Stimulated activated naive B cell treated with anti-CD40 and anti-IgM and Interleukin-4, amounts not matched to agents 10 μg/mL and 1 μg/mL and 100 μg/mL, for 72 hours (primary cell): ENCODE results near the gene EPAS1.

Experiments
- ATAC-seq, 2 donors: fragments of 150-1000 bp; cut with Tn5 transposase; replicated peaks; 2 replicates each; pipeline ENCODE4 v1.10.0; 2021; ENCODE audit warnings: moderate library complexity in 1 of 2
- DNase-seq: peaks from one replicate; pipeline ENCODE4 v3.0.0; 2021
- H3K27ac Mint-ChIP-seq: one replicate; pipeline ENCODE4 v1.8.0; 2022; ENCODE audit warnings: mild to moderate bottlenecking, mixed read lengths
- H3K27me3 Mint-ChIP-seq, 2 donors: one replicate each; pipeline ENCODE4 v1.8.0; 2022; ENCODE audit warnings: mixed read lengths in 2 of 2
- H3K36me3 Mint-ChIP-seq, 2 donors: one replicate each; pipeline ENCODE4 v1.8.0; 2022; ENCODE audit warnings: mixed read lengths in 2 of 2, mild to moderate bottlenecking in 1 of 2
- H3K4me1 Mint-ChIP-seq, 2 donors: one replicate each; pipeline ENCODE4 v1.8.0; 2022; ENCODE audit warnings: mixed read lengths in 2 of 2, mild to moderate bottlenecking in 1 of 2
- H3K4me3 Mint-ChIP-seq, 2 donors: one replicate each; pipeline ENCODE4 v1.8.0; 2022; ENCODE audit warnings: mild to moderate bottlenecking in 2 of 2, mixed read lengths in 2 of 2, moderate library complexity in 1 of 2
- H3K9me3 Mint-ChIP-seq, 2 donors: one replicate each; pipeline ENCODE4 v1.8.0; 2022; ENCODE audit warnings: mixed read lengths in 2 of 2, mild to moderate bottlenecking in 1 of 2

Gene EPAS1

GRCh38 chr2:46266134-46266533 lies 31.1 kb upstream of the EPAS1 start:
- Mint-ChIP-seq H3K4me3 (no peak overlapping the region), H3K4me1 (peaks cover 2 to 11% of the 10 kb centered on the region in 2 donors), H3K27ac (no peak overlapping the region), H3K36me3 (no peaks in the 10 kb centered on the region), H3K9me3 (no peaks in the 10 kb centered on the region), H3K27me3 (peaks cover 0 to 6% of the 10 kb centered on the region in 2 donors)
- DNase-seq: no peak
- no peak for ATAC-seq

- Mint-ChIP-seq H3K4me3 (no peak overlapping the region), H3K27ac (no peak overlapping the region), H3K27me3 (peaks cover 0 to 11% of the 10 kb centered on the region in 2 donors), H3K4me1 (peaks cover 2 to 11% of the 10 kb centered on the region in 2 donors), H3K9me3 (no peaks in the 10 kb centered on the region), H3K36me3 (no peaks in the 10 kb centered on the region)
- ATAC-seq (no peak), DNase-seq (no peak)
Measured at GRCh38 chr2:46267616-46268015, 29.6 kb upstream of the EPAS1 start.

GRCh38 chr2:46268196-46268595 lies 29.0 kb upstream of the EPAS1 start:
- no peak overlapping the region for H3K27ac Mint-ChIP-seq
- H3K36me3 Mint-ChIP-seq: no peaks in the 10 kb centered on the region
- ATAC-seq: peak; percentile 38 to 65
- no peaks in the 10 kb centered on the region for H3K9me3 Mint-ChIP-seq
- H3K4me3 Mint-ChIP-seq: no peak overlapping the region
- peaks cover 0 to 10% of the 10 kb centered on the region in 2 donors for H3K27me3 Mint-ChIP-seq
- DNase-seq: no peak
- H3K4me1 Mint-ChIP-seq: peaks cover 2 to 11% of the 10 kb centered on the region in 2 donors

GRCh38 chr2:46269001-46269400 lies 28.2 kb upstream of the EPAS1 start:
- H3K27me3 Mint-ChIP-seq: peaks cover 0 to 5% of the 10 kb centered on the region in 2 donors
- H3K4me3 Mint-ChIP-seq: no peak overlapping the region
- H3K4me1 Mint-ChIP-seq: peaks cover 2 to 11% of the 10 kb centered on the region in 2 donors
- H3K9me3 Mint-ChIP-seq: no peaks in the 10 kb centered on the region
- H3K27ac Mint-ChIP-seq: no peak overlapping the region
- ATAC-seq (no peak), DNase-seq (no peak)
- H3K36me3 Mint-ChIP-seq: no peaks in the 10 kb centered on the region

- H3K4me1 Mint-ChIP-seq: peaks cover 2 to 11% of the 10 kb centered on the region in 2 donors
- no peaks in the 10 kb centered on the region for H3K9me3 Mint-ChIP-seq
- ATAC-seq (no peak), DNase-seq (no peak)
- no peak overlapping the region for H3K27ac Mint-ChIP-seq
- no peak overlapping the region for H3K4me3 Mint-ChIP-seq
- H3K27me3 Mint-ChIP-seq: peaks cover under 1 to 5% of the 10 kb centered on the region in 2 donors
- H3K36me3 Mint-ChIP-seq: no peaks in the 10 kb centered on the region
Measured at GRCh38 chr2:46269544-46270273, 27.5 kb upstream of the EPAS1 start.

- ATAC-seq: no peak
- H3K27ac Mint-ChIP-seq: no peak overlapping the region
- H3K4me1 Mint-ChIP-seq: peaks cover 2 to 11% of the 10 kb centered on the region in 2 donors
- peaks cover 7 to 11% of the 10 kb centered on the region in 2 donors for H3K27me3 Mint-ChIP-seq
- no peaks in the 10 kb centered on the region for H3K36me3 Mint-ChIP-seq
- H3K9me3 Mint-ChIP-seq: no peaks in the 10 kb centered on the region
- DNase-seq: no peak
- no peak overlapping the region for H3K4me3 Mint-ChIP-seq
Measured at GRCh38 chr2:46270384-46270783, 26.8 kb upstream of the EPAS1 start.

GRCh38 chr2:46273225-46273863 lies 23.9 kb upstream of the EPAS1 start:
- Mint-ChIP-seq H3K36me3 (no peaks in the 10 kb centered on the region), H3K27ac (no peak overlapping the region), H3K4me1 (peaks cover 14 to 18% of the 10 kb centered on the region in 2 donors), H3K4me3 (no peak overlapping the region), H3K27me3 (peaks cover 36 to 37% of the 10 kb centered on the region in 2 donors), H3K9me3 (no peaks in the 10 kb centered on the region)
- no peak for DNase-seq
- no peak for ATAC-seq

GRCh38 chr2:46273919-46274318 lies 23.3 kb upstream of the EPAS1 start:
- H3K27me3 Mint-ChIP-seq: peaks cover 39 to 40% of the 10 kb centered on the region in 2 donors
- no peak overlapping the region for H3K27ac Mint-ChIP-seq
- H3K4me3 Mint-ChIP-seq: no peak overlapping the region
- DNase-seq (no peak), ATAC-seq (no peak)
- peaks cover 14 to 16% of the 10 kb centered on the region in 2 donors for H3K4me1 Mint-ChIP-seq
- H3K36me3 Mint-ChIP-seq: no peaks in the 10 kb centered on the region
- H3K9me3 Mint-ChIP-seq: no peaks in the 10 kb centered on the region

GRCh38 chr2:46274586-46274985 lies 22.6 kb upstream of the EPAS1 start:
- no peak overlapping the region for H3K27ac Mint-ChIP-seq
- H3K36me3 Mint-ChIP-seq: no peaks in the 10 kb centered on the region
- peaks cover 43% of the 10 kb centered on the region in 2 donors for H3K27me3 Mint-ChIP-seq
- H3K4me3 Mint-ChIP-seq: no peak overlapping the region
- H3K9me3 Mint-ChIP-seq: no peaks in the 10 kb centered on the region
- ATAC-seq (no peak), DNase-seq (no peak)
- peaks cover 14 to 16% of the 10 kb centered on the region in 2 donors for H3K4me1 Mint-ChIP-seq

GRCh38 chr2:46275995-46276394 lies 21.2 kb upstream of the EPAS1 start:
- Mint-ChIP-seq H3K27ac (no peak overlapping the region), H3K4me1 (peaks cover 14 to 16% of the 10 kb centered on the region in 2 donors), H3K4me3 (peak overlapping the region in 1 of 2 donors; percentile 68), H3K36me3 (no peaks in the 10 kb centered on the region), H3K27me3 (peaks cover 43% of the 10 kb centered on the region in 2 donors), H3K9me3 (no peaks in the 10 kb centered on the region)
- no peak for ATAC-seq
- DNase-seq: no peak

- H3K9me3 Mint-ChIP-seq: no peaks in the 10 kb centered on the region
- H3K27me3 Mint-ChIP-seq: peaks cover 43% of the 10 kb centered on the region in 2 donors
- DNase-seq (no peak), ATAC-seq (no peak)
- H3K4me3 Mint-ChIP-seq: no peak overlapping the region
- peaks cover 14 to 16% of the 10 kb centered on the region in 2 donors for H3K4me1 Mint-ChIP-seq
- no peak overlapping the region for H3K27ac Mint-ChIP-seq
- no peaks in the 10 kb centered on the region for H3K36me3 Mint-ChIP-seq
Measured at GRCh38 chr2:46276642-46277041, 20.6 kb upstream of the EPAS1 start.

GRCh38 chr2:46277431-46278190 lies 19.6 kb upstream of the EPAS1 start:
- Mint-ChIP-seq H3K36me3 (no peaks in the 10 kb centered on the region), H3K4me3 (no peak overlapping the region), H3K4me1 (peaks cover 14 to 16% of the 10 kb centered on the region in 2 donors), H3K9me3 (no peaks in the 10 kb centered on the region), H3K27me3 (peaks cover 41 to 47% of the 10 kb centered on the region in 2 donors), H3K27ac (no peak overlapping the region)
- ATAC-seq (no peak), DNase-seq (no peak)

GRCh38 chr2:46278952-46279351 lies 18.3 kb upstream of the EPAS1 start:
- peaks cover 14 to 16% of the 10 kb centered on the region in 2 donors for H3K4me1 Mint-ChIP-seq
- H3K9me3 Mint-ChIP-seq: no peaks in the 10 kb centered on the region

GRCh38 chr2:46281939-46282338 lies 15.3 kb upstream of the EPAS1 start:
- Mint-ChIP-seq H3K27me3 (peaks cover 24 to 28% of the 10 kb centered on the region in 2 donors), H3K9me3 (no peaks in the 10 kb centered on the region), H3K4me1 (peaks cover 5 to 7% of the 10 kb centered on the region in 2 donors), H3K27ac (no peak overlapping the region), H3K36me3 (no peaks in the 10 kb centered on the region), H3K4me3 (no peak overlapping the region)
- ATAC-seq (no peak), DNase-seq (no peak)

More at GRCh38 chr2:46278952-46279351, 18.3 kb upstream of the EPAS1 start:
- H3K27ac Mint-ChIP-seq: no peak overlapping the region
- H3K4me3 Mint-ChIP-seq: no peak overlapping the region
- H3K36me3 Mint-ChIP-seq: no peaks in the 10 kb centered on the region
- no peak for DNase-seq
- ATAC-seq: no peak
- H3K27me3 Mint-ChIP-seq: peaks cover 43 to 51% of the 10 kb centered on the region in 2 donors
